Pancreas (tissue), 10 donors: ENCODE results near the gene RGS7BP. TPM values are rescaled to one million over a fixed set of nuclear protein-coding genes. Genes with fewer than 3 reads are reported as not detected.
A peak's percentile ranks its signal among the peaks of the same experiment; 100 is the strongest.

Experiments
- ATAC-seq, 4 donors: fragments of 200-7000 bp; cut with Tn5 transposase; one replicate each; pipeline versions ENCODE4 v1.8.0 to v1.9.1; 2020; ENCODE audit warnings: mild to moderate bottlenecking in 4 of 4, moderate library complexity in 4 of 4
- DNase-seq, 6 donors: peaks; one replicate each; pipeline ENCODE4 v3.0.0-alpha.2; 2020
- FAIRE-seq: peaks from 2 replicates; lab custom pipeline; 2012; peaks lifted over from hg19 to GRCh38; lab: Jason Lieb, UNC
- H3K27ac ChIP-seq, 4 donors: fragments of 200-600 bp; sonication (generic); 1 replicate in 3 of 4; 2 replicates in 1 of 4; pipeline versions ENCODE4 v1.5.0 to v1.8.0; 2020
- H3K27me3 ChIP-seq, 4 donors: fragments of 200-600 bp; one replicate each; pipeline ENCODE4 v1.8.0; 2021
- H3K36me3 ChIP-seq, 3 donors: fragments of 200-600 bp; sonication (generic) in 1 of 3; one replicate each; pipeline versions ENCODE4 v1.5.0 to v1.8.0; 2020 to 2021
- H3K4me1 ChIP-seq, 3 donors: fragments of 200-600 bp; one replicate each; pipeline ENCODE4 v1.8.0; 2021
- H3K4me3 ChIP-seq, 4 donors: fragments of 200-600 bp; sonication (generic) in 2 of 4; one replicate each; pipeline versions ENCODE4 v1.5.0 to v1.8.0; 2020 to 2021
- H3K9me3 ChIP-seq, 4 donors: fragments of 200-600 bp; one replicate each; pipeline ENCODE4 v1.8.0; 2021
- CTCF ChIP-seq, 4 donors: fragments of 200-600 bp; sonication (generic) in 3 of 4; IDR thresholded peaks; one replicate each; pipeline versions ENCODE4 v1.5.0 to v1.8.0; 2021; ENCODE audit warnings: antibody characterized with exemption in 4 of 4
- WGBS, 2 donors: extraction: QIAGEN DNeasy Blood & Tissue Kit; methylation state at CpG; one replicate each; pipeline ENCODE4 v1.1.7; 2013; 5-methylcytosine and 5-hydroxymethylcytosine counted together
- intact Hi-C, 3 donors: fragments of 100-400 bp; cut with DNase I; formaldehyde crosslinking; loops; one replicate each; pipeline versions ENCODE4 v1.11.1 to v1.14.2; 2022
- polyA plus RNA-seq, 2 donors: library from polyadenylated mRNA; stranded (reverse); fragments of 200-250 nt; gene quantifications; one replicate each; pipeline ENCODE4 v1.2.3, GENCODE V29; 2013
- total RNA-seq, 6 donors: library from RNA; stranded (reverse); fragmentation: NEBNext Ultra II Directional in 4 of 6; extraction: Animal tissue kit (Norgen Biotek cat#: 25700) in 4 of 6; gene quantifications; one replicate each; pipeline versions ENCODE4 v1.2.1 to v1.2.4, GENCODE V29; 2021 to 2023
- donor health status: healthy with polysubstance abuse.
- donor health status: DM: no; HTN: no; CAD: no; lungs with moderate emphysema.
- donor health status: DM: no; HTN: no; CAD: no.
- donor health status: control.
- donor health status: control.
- donor health status: Bipolar disorder and iron deficiency.
- donor health status: DM: yes; HTN: yes; CAD: no.
- donor health status: DM: no; HTN: no; CAD: no.
- donor health status: DM: no; HTN: no; CAD: no.
- donor health status: DM: yes; HTN: yes; CAD: no.

RGS7BP gene
- total and polyA plus RNA-seq, 8 donors: 0.04 to 0.58 (median 0.15) TPM

GRCh38 chr5:64646169-64646568, 140.4 kb downstream of the RGS7BP start:
- H3K27ac ChIP-seq: no peak overlapping the region
- H3K4me3 ChIP-seq: no peak overlapping the region
- no peak for FAIRE-seq
- no peak for TF ChIP-seq CTCF (IDR thresholded peaks at IDR 0.05)
- no peak for DNase-seq
- 43 to 50% methylated on average over 3 of the region's 3 CpGs for WGBS, 2 donors
- H3K9me3 ChIP-seq: no peaks in the 10 kb centered on the region
- H3K27me3 ChIP-seq: no peaks in the 10 kb centered on the region
- intact Hi-C loops: no loop called here
- no peaks in the 10 kb centered on the region for H3K4me1 ChIP-seq
- no peaks in the 10 kb centered on the region for H3K36me3 ChIP-seq
- no peak for ATAC-seq

- ATAC-seq (no peak), DNase-seq (no peak), FAIRE-seq (no peak)
- intact Hi-C loops: no loop called here
- H3K4me3 ChIP-seq: no peak overlapping the region
- H3K27me3 ChIP-seq: no peaks in the 10 kb centered on the region
- H3K27ac ChIP-seq: no peak overlapping the region
- 63 to 70% methylated on average over 2 of the region's 2 CpGs for WGBS, 2 donors
- no peaks in the 10 kb centered on the region for H3K9me3 ChIP-seq
- no peaks in the 10 kb centered on the region for H3K36me3 ChIP-seq
- H3K4me1 ChIP-seq: peaks cover 0 to 3% (median 2%) of the 10 kb centered on the region in 3 donors
- no peak for TF ChIP-seq CTCF (IDR thresholded peaks at IDR 0.05)
Observed at GRCh38 chr5:64649512-64649911, 143.7 kb downstream of the RGS7BP start.

- intact Hi-C loops: no loop called here
- no peak for TF ChIP-seq CTCF (IDR thresholded peaks at IDR 0.05)
- Histone ChIP-seq H3K36me3 (no peaks in the 10 kb centered on the region), H3K27ac (no peak overlapping the region), H3K9me3 (no peaks in the 10 kb centered on the region), H3K4me1 (peaks cover 0 to 8% (median 2%) of the 10 kb centered on the region in 3 donors), H3K27me3 (no peaks in the 10 kb centered on the region), H3K4me3 (no peak overlapping the region)
- ATAC-seq (no peak), DNase-seq (no peak), FAIRE-seq (no peak)
- 49 to 51% methylated on average over 3 of the region's 3 CpGs for WGBS, 2 donors
Observed at GRCh38 chr5:64653766-64654560, 148.1 kb downstream of the RGS7BP start.

GRCh38 chr5:64654561-64654938, 148.7 kb downstream of the RGS7BP start:
- Histone ChIP-seq H3K4me1 (peaks cover 0 to 8% (median 2%) of the 10 kb centered on the region in 3 donors), H3K36me3 (no peaks in the 10 kb centered on the region), H3K9me3 (no peaks in the 10 kb centered on the region), H3K27me3 (no peaks in the 10 kb centered on the region), H3K27ac (no peak overlapping the region), H3K4me3 (no peak overlapping the region)
- peak in 1 of 4 donors; percentile 32 for ATAC-seq
- 23 to 25% methylated on average over 2 of the region's 2 CpGs for WGBS, 2 donors
- intact Hi-C loops: no loop called here
- no peak for TF ChIP-seq CTCF (IDR thresholded peaks at IDR 0.05)
- no peak for DNase-seq
- no peak for FAIRE-seq

GRCh38 chr5:64655596-64655995, 149.8 kb downstream of the RGS7BP start:
- ATAC-seq (no peak), FAIRE-seq (no peak), DNase-seq (no peak)
- 58 to 85% methylated on average over 1 of the region's 1 CpG for WGBS, 2 donors
- intact Hi-C loops: no loop called here
- Histone ChIP-seq H3K4me1 (peaks cover 0 to 8% (median 2%) of the 10 kb centered on the region in 3 donors), H3K4me3 (no peak overlapping the region), H3K9me3 (no peaks in the 10 kb centered on the region), H3K27me3 (no peaks in the 10 kb centered on the region), H3K27ac (no peak overlapping the region), H3K36me3 (no peaks in the 10 kb centered on the region)
- no peak for TF ChIP-seq CTCF (IDR thresholded peaks at IDR 0.05)
